ENCODE data around the gene KBTBD13. TPM values are rescaled to one million over a fixed set of nuclear protein-coding genes. Genes with fewer than 3 reads are reported as not detected.

KBTBD13 gene
- total RNA-seq, 1 experiment from 2014 or later, result not detected

DNA sequence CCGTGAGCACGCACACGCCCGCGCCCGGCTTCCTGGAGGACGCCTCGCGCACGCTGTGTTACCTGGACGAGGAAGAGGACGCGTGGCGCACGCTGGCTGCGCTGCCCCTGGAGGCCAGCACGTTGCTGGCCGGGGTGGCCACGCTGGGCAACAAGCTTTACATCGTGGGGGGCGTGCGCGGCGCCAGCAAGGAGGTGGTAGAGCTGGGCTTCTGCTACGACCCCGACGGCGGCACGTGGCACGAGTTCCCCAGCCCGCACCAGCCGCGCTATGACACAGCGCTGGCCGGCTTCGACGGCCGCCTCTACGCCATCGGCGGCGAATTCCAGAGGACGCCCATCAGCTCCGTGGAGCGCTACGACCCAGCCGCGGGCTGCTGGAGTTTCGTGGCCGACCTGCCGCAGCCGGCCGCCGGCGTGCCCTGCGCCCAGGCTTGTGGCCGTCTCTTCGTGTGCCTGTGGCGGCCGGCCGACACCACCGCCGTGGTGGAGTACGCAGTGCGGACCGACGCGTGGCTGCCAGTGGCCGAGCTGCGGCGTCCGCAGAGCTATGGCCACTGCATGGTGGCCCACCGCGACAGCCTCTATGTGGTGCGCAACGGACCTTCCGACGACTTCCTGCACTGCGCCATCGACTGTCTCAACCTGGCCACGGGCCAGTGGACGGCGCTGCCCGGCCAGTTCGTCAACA is 890 bp downstream of the KBTBD13 start:
- Histone ChIP-seq H3K27me3 (ENCODE audit: low read length) (no peaks in the 10 kb centered on the region), H3F3A (ENCODE audit: low read length, unreplicated experiment) (no peaks in the 10 kb centered on the region), H3K36me3 (ENCODE audit: low read depth, low read length) (no peaks in the 10 kb centered on the region), H3K9me3 (ENCODE audit: low read length) (no peaks in the 10 kb centered on the region), H4K20me1 (ENCODE audit: low read length) (no peaks in the 10 kb centered on the region), H3K27ac (ENCODE audit: low read length) (no peak overlapping the region), H2AFZ (ENCODE audit: low read length) (no peak overlapping the region), H3K9ac (ENCODE audit: low read length) (no peak overlapping the region), H3K79me2 (ENCODE audit: low read length) (no peaks in the 10 kb centered on the region), H3K4me3 (ENCODE audit: low read length) (no peak overlapping the region), H3K9me2 (replicated peaks; ENCODE audit: low read length) (no peaks in the 10 kb centered on the region), H3K4me1 (ENCODE audit: insufficient read depth, low read length) (no peaks in the 10 kb centered on the region), H3K4me2 (ENCODE audit: low read length) (no peak overlapping the region)
- ATAC-seq, result no peak
- no peak for TF ChIP-seq EZH2phosphoT487 (IDR thresholded peaks at IDR 0.05; ENCODE audit: borderline replicate concordance, low read length)
- TF ChIP-seq EZH2 (IDR thresholded peaks at IDR 0.05; ENCODE audit: low read length, unreplicated experiment), result no peak
- TF ChIP-seq, protein P1, sequence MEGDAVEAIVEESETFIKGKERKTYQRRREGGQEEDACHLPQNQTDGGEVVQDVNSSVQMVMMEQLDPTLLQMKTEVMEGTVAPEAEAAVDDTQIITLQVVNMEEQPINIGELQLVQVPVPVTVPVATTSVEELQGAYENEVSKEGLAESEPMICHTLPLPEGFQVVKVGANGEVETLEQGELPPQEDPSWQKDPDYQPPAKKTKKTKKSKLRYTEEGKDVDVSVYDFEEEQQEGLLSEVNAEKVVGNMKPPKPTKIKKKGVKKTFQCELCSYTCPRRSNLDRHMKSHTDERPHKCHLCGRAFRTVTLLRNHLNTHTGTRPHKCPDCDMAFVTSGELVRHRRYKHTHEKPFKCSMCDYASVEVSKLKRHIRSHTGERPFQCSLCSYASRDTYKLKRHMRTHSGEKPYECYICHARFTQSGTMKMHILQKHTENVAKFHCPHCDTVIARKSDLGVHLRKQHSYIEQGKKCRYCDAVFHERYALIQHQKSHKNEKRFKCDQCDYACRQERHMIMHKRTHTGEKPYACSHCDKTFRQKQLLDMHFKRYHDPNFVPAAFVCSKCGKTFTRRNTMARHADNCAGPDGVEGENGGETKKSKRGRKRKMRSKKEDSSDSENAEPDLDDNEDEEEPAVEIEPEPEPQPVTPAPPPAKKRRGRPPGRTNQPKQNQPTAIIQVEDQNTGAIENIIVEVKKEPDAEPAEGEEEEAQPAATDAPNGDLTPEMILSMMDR (conservative IDR thresholded peaks at IDR 0.05; ENCODE audit: low read depth, low read length), result no peak
- ChIA-PET POLR2A (ENCODE audit: unreplicated experiment) (no interaction called here), CTCF (no interaction called here)
- intact Hi-C loops (cut with micrococcal nuclease), result no loop called here
- DNase-seq, result no peak
- no TSS peak for BruUV-seq (replicated peaks)

DNA sequence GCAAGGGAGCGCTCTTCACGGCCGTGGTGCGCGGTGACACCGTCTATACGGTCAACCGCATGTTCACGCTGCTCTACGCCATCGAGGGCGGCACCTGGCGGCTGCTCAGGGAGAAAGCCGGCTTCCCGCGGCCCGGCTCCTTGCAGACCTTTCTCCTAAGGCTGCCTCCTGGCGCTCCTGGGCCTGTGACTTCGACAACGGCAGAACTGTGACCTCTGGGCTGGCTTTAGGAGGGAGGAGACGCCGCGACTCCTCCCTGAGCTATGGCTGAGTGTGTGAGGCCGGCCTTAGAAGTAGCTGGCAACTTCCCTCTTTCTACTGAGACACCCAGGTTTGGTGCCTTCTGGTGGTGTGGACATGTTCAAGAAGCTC is 1.4 kb downstream of the KBTBD13 start:
- no peak for DNase-seq
- intact Hi-C loops (cut with micrococcal nuclease), result no loop called here

DNA sequence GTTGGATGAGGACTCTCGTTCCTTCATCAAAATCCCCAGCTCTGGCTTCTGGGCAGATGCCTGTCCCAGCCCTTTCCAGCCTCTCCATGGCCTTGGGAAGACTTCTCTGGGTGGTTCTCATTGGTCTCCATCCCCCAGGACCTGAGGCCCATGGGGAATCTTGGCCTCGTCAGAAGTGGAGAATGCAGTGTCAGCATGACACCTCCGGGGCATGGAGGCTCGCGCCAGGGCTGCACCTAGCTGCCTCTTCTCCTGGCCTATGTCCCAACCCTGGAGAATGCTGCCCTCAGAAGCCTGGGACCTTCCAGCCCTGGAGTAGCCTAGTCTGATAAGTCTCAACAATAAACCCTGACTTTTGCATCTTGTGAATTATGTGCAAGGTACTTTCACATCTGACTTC is 3.0 kb downstream of the KBTBD13 start:
- TF ChIP-seq, protein P1 (conservative IDR thresholded peaks at IDR 0.05; ENCODE audit: low read depth, low read length), result no peak
- TF ChIP-seq EZH2 (IDR thresholded peaks at IDR 0.05; ENCODE audit: low read length, unreplicated experiment) (no peak), EZH2phosphoT487 (IDR thresholded peaks at IDR 0.05; ENCODE audit: borderline replicate concordance, low read length) (no peak)
- Histone ChIP-seq H3K36me3 (ENCODE audit: low read depth, low read length) (no peaks in the 10 kb centered on the region), H3K27ac (ENCODE audit: low read length) (no peak overlapping the region), H3K9me2 (replicated peaks; ENCODE audit: low read length) (no peaks in the 10 kb centered on the region), H3K27me3 (ENCODE audit: low read length) (no peaks in the 10 kb centered on the region), H4K20me1 (ENCODE audit: low read length) (no peaks in the 10 kb centered on the region), H3K9ac (ENCODE audit: low read length) (no peak overlapping the region), H3K9me3 (ENCODE audit: low read length) (no peaks in the 10 kb centered on the region), H2AFZ (ENCODE audit: low read length) (no peak overlapping the region), H3K79me2 (ENCODE audit: low read length) (no peaks in the 10 kb centered on the region), H3K4me3 (ENCODE audit: low read length) (no peak overlapping the region), H3K4me2 (ENCODE audit: low read length) (no peak overlapping the region), H3F3A (ENCODE audit: low read length, unreplicated experiment) (no peaks in the 10 kb centered on the region), H3K4me1 (ENCODE audit: insufficient read depth, low read length) (no peaks in the 10 kb centered on the region)
- ChIA-PET CTCF (no interaction called here), POLR2A (ENCODE audit: unreplicated experiment) (no interaction called here)
- no TSS peak for BruUV-seq (replicated peaks)
- ATAC-seq, result no peak
- no peak for DNase-seq
- intact Hi-C loops (cut with micrococcal nuclease), result no loop called here

More for the DNA sequence above, 1.4 kb downstream of the KBTBD13 start:
- Histone ChIP-seq H3K36me3 (ENCODE audit: low read depth, low read length) (no peaks in the 10 kb centered on the region), H3K4me2 (ENCODE audit: low read length) (no peak overlapping the region), H3K9me3 (ENCODE audit: low read length) (no peaks in the 10 kb centered on the region), H3K4me3 (ENCODE audit: low read length) (no peak overlapping the region), H3K9me2 (replicated peaks; ENCODE audit: low read length) (no peaks in the 10 kb centered on the region), H2AFZ (ENCODE audit: low read length) (no peak overlapping the region), H3K27me3 (ENCODE audit: low read length) (no peaks in the 10 kb centered on the region), H4K20me1 (ENCODE audit: low read length) (no peaks in the 10 kb centered on the region), H3K9ac (ENCODE audit: low read length) (no peak overlapping the region), H3K4me1 (ENCODE audit: insufficient read depth, low read length) (no peaks in the 10 kb centered on the region), H3F3A (ENCODE audit: low read length, unreplicated experiment) (no peaks in the 10 kb centered on the region), H3K79me2 (ENCODE audit: low read length) (no peaks in the 10 kb centered on the region), H3K27ac (ENCODE audit: low read length) (no peak overlapping the region)
- ATAC-seq, result no peak
- no TSS peak for BruUV-seq (replicated peaks)
- TF ChIP-seq, protein P1 (conservative IDR thresholded peaks at IDR 0.05; ENCODE audit: low read depth, low read length), result no peak
- TF ChIP-seq EZH2 (IDR thresholded peaks at IDR 0.05; ENCODE audit: low read length, unreplicated experiment) (no peak), EZH2phosphoT487 (IDR thresholded peaks at IDR 0.05; ENCODE audit: borderline replicate concordance, low read length) (no peak)
- ChIA-PET POLR2A (ENCODE audit: unreplicated experiment) (no interaction called here), CTCF (no interaction called here)
